Measurements from ENCODE around the gene MRPL1.
"Not testable (repeated sequence)": the region's sequence is repeated elsewhere in the genome, so short reads cannot be mapped to it uniquely, and the experiment has no call there.

Gene MRPL1

GRCh38 chr4:77920371-77920770 is 57.7 kb downstream of the MRPL1 start:
- DNase-seq, result no peak

- no peak for DNase-seq
Measured at GRCh38 chr4:77921701-77922100, 59.1 kb downstream of the MRPL1 start.

DNA sequence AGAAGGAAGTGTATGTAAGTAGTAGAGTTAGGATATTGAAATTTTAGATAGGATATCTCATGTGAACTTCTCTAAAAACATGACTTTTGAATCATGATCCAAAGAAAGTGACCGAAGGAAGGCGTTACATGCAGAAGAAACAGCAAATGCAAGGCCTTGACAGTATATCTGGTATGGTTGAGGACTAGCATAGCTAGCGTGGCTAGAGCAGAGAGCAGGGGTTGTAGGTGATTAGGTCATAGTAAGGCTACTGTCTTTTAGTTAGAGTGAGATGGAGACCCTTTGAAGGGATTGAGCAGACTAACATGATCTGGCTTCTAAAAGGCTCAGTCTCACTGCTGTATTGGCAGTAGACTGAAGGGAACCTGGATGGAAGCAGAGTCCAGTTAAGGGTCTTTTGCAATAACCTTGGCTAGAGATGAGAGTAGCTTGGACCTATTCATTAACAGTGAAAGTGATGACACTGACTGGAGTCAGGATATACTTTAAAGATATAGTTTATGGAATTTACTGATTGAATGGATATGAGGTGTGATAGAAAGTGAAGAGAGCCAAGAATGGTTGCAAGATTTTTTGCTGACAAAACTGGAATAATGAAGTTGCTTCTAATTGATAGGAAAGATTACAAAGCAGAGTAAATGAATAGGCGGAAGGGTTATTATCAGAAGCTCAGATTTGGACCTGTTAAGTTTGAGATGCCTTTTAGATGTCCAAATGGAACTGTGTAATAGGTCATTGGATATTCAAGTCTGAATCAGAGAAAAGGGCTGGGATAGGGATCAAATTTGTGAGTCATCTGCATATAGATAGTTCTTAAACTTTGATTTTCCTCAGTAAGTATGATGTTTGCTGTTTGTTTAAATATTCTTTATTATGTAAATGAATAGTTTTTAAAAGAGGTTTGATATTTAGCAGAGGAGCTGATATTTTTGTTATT is 59.8 kb downstream of the MRPL1 start:
- no peak for DNase-seq

GRCh38 chr4:77927991-77928925 is 65.6 kb downstream of the MRPL1 start:
- no peak for DNase-seq

GRCh38 chr4:77930154-77930639 is 67.6 kb downstream of the MRPL1 start:
- DNase-seq, result no peak

DNA sequence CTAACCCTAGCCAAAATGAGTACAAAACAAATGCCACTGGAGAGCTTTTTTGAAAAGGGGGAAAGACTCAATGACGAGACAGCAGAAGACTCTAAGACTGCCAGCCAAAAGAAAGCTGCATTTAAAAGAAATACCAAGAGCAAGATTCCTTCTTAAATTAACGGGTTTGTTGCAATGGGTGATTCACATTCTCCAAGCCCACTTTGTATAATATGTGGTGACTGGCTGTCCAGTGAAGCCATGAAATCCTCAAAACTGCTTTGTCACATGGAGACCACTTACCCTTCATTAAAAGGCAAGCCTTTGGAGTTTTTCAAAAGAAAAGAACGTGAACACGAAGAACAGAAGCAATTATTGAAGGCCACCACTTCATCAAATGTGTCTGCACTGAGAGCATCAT is 68.2 kb downstream of the MRPL1 start:
- DNase-seq, result no peak

DNA sequence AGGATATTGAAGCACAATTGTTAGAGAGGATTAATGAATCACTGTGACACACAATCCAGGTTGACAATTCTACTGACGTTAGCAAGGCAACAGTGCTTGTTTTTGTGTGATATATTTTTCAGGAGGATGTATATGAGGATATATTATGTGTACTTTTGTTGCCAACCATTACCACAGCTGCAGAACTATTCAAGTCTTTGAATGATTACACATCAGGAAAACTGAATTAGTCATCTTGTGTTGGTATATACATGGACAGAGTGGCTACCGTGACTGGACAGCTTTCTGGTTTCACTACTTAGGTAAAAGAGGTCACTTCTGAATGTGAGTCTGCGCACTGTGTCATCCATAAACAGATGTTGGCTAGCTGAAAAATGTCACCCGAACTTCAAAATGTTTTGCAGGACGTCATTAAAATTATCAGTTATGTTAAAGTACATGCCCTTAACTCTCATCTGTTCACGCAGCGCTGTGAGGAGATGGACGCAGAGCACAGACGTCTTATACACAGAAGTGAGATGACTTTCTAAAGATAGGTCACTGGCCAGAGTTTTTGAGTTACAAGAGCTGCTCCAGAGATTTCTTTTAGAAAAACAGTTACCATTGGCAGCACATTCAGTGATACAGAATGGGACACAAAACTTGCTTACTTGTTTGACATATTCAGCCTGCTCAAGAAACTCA is 69.0 kb downstream of the MRPL1 start:
- no peak for DNase-seq

DNA sequence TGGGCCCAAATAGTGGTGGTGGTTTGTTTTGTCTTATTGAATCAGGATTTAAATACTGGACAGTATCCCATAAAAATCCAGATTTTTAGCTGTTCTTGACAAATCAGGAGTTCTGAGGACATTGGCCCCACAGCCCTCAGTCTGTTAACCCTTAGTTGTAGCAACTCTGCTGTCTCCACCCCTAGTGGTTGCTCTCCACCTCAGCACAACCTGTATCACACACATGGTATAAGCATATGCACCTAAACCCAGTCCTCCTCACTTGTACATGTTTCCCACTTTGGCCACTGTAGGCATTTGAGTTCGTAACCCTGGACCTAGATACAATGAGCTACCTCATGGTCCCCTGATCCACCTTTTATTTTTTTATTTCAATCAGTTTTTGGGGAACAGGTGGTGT is 75.9 kb downstream of the MRPL1 start:
- DNase-seq, result no peak

DNA sequence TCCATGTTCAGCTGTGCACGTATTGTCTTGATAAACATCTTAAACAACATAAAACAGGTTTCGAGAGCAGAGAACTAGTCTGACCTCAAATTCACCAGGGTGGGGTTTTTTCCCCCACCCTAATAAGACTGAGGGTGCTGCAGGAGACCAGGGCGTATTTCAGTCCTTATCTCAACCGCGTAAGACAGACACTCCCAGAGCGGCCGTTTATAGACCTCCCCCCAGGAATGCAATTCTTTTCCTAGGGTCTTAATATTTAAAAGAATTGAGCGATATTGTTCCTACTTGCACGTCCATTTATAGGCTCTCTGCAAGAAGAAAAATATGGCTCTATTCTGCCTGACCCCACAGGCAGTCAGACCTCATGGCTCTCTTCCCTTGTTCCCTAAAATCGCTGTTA is 83.3 kb downstream of the MRPL1 start:
- not testable (repeated sequence) for DNase-seq

- DNase-seq, result no peak
Measured at GRCh38 chr4:77950203-77950602, 87.6 kb downstream of the MRPL1 start.

GRCh38 chr4:77952457-77952856 is 89.8 kb downstream of the MRPL1 start:
- no peak for DNase-seq

DNA sequence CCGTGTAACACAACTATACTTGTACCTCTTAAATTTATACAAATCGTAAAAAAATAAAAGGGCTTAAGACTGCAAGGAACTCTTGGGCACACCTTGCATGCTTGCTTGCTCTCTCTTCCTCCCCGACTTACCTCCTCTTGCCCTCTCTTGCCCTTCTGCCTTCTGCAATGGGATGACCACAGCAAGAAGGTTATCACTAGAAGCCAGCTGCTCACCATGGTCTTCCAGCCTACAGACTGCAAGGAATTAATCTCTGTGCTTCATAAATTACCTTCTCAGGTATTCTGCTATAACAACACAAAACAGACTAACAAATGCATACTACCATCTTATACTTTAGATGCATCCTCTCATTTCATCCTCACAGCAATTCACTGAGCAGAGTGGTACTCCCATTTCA is 92.1 kb downstream of the MRPL1 start:
- no peak for DNase-seq

DNA sequence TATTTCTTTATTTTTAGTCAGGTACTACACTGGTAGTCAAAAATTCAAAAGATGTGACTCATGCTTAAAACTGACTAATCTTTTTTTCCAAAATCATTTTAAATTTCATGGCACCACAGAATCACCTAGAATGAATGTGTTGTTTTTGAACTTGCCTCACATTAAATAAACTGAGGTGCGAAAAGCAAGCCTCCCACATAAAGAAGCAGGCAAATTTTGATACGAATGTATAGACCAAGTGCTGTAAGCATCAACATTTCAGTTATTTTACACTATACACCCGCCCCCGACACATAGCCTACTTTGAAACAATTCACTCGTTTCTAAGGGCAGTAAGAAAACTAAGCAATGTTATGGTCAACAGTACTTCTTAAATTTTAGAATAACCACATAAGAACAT is 94.3 kb downstream of the MRPL1 start:
- DNase-seq, result no peak

DNA sequence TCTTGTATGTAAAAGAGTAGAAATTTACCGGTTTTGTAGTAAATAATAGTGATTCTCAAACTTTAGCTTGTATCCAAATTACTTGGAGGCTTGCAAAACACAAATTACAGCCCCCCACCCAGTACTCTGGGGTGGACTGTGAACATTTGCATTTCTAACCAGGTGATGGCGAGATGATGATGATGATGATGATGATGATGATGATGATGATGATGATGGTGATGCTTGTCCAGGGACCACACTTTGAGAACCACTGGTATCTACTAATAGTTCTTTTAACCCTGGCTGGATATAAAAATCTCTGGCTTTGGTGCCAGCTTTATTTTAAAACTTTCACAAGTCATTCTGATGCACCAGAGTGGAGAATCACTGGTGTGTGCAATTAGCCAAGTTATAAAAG is 96.3 kb downstream of the MRPL1 start:
- no peak for DNase-seq

- no peak for DNase-seq
Measured at GRCh38 chr4:77959566-77960338, 97.1 kb downstream of the MRPL1 start.

DNA sequence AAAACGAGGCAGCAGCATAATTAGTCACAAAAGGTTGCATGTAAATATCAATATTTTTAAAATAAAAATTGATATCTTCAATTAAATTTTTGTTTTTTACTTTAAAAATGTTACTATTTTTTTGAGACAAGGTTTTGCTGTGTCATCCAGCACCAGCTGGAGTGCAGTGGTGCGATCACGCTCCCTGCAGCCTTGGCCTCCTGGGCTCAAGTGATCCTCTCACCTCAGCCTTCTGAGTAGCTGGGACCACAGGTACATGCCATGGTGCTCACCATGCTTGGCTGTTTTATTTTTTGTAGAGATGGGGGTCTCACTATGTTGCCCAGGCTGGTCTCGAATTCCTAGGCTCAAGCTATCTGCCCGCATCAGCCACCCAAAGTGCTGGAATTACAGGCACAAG is 97.7 kb downstream of the MRPL1 start:
- no peak for DNase-seq

- DNase-seq, result no peak
Measured at GRCh38 chr4:77963004-77963403, 100.4 kb downstream of the MRPL1 start.

DNA sequence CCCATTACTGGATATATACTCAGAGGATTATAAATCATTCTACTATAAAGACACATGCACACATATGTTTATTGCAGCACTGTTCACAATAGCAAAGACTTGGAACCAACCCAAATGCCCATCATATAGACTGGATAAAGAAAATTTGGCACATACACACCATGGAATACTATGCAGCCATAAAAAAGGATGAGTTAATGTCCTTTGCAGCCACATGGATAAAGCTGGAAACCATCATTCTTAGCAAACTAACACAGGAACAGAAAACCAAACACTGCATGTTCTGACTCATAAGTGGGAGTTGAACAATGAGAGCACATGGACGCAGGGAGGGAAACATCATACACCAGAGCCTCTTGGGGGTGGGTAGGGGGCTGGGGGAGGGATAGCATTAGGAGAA is 111.0 kb downstream of the MRPL1 start:
- DNase-seq, result not testable (repeated sequence)

GRCh38 chr4:77982900-77983540 is 120.4 kb downstream of the MRPL1 start:
- DNase-seq, result not testable (repeated sequence)

- not testable (repeated sequence) for DNase-seq
Measured at GRCh38 chr4:77983612-77984311, 121.1 kb downstream of the MRPL1 start.

- no peak for DNase-seq
Measured at GRCh38 chr4:77989968-77990367, 127.3 kb downstream of the MRPL1 start.
